Stimulated activated naive B cell treated with anti-CD40 and anti-IgM and Interleukin-4, amounts not matched to agents 10 μg/mL and 1 μg/mL and 100 μg/mL, for 72 hours (primary cell): ENCODE results near the gene NEK11.

Source experiments
- ATAC-seq, 2 donors: fragments of 150-1000 bp; cut with Tn5 transposase; replicated peaks; 2 replicates each; pipeline ENCODE4 v1.10.0; 2021; ENCODE audit warnings: moderate library complexity in 1 of 2
- DNase-seq: peaks from one replicate; pipeline ENCODE4 v3.0.0; 2021
- H3K27ac Mint-ChIP-seq: one replicate; pipeline ENCODE4 v1.8.0; 2022; ENCODE audit warnings: mild to moderate bottlenecking, mixed read lengths
- H3K27me3 Mint-ChIP-seq, 2 donors: one replicate each; pipeline ENCODE4 v1.8.0; 2022; ENCODE audit warnings: mixed read lengths in 2 of 2
- H3K36me3 Mint-ChIP-seq, 2 donors: one replicate each; pipeline ENCODE4 v1.8.0; 2022; ENCODE audit warnings: mixed read lengths in 2 of 2, mild to moderate bottlenecking in 1 of 2
- H3K4me1 Mint-ChIP-seq, 2 donors: one replicate each; pipeline ENCODE4 v1.8.0; 2022; ENCODE audit warnings: mixed read lengths in 2 of 2, mild to moderate bottlenecking in 1 of 2
- H3K4me3 Mint-ChIP-seq, 2 donors: one replicate each; pipeline ENCODE4 v1.8.0; 2022; ENCODE audit warnings: mild to moderate bottlenecking in 2 of 2, mixed read lengths in 2 of 2, moderate library complexity in 1 of 2
- H3K9me3 Mint-ChIP-seq, 2 donors: one replicate each; pipeline ENCODE4 v1.8.0; 2022; ENCODE audit warnings: mixed read lengths in 2 of 2, mild to moderate bottlenecking in 1 of 2

Gene NEK11

DNA sequence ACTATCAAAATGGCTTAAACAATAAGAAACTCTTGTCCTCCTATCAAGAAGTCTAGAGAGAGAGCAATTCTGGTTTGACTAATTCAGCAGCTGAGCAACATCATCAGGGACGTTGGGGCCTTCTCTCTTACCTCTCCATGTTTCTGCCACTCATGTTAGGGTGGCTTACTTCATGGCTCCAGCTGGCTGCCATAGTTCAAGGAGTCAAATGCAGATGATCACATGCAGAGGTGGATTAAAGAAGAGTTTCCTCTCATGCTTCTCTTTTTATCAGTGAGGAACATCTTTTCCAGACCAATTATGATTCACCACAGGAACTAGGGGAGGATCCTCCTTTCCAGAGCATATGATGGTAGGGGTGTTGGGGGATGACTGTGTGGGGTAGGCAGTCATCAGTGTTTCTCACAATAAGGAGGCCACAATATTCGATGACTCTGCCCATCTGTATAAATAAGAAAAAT is 45.5 kb downstream of the NEK11 start:
- Mint-ChIP-seq H3K4me1 (no peaks in the 10 kb centered on the region), H3K36me3 (no peaks in the 10 kb centered on the region), H3K4me3 (no peak overlapping the region), H3K27ac (no peak overlapping the region), H3K27me3 (peaks cover 0 to 4% of the 10 kb centered on the region in 2 donors), H3K9me3 (no peaks in the 10 kb centered on the region)
- no peak for ATAC-seq
- no peak for DNase-seq

DNA sequence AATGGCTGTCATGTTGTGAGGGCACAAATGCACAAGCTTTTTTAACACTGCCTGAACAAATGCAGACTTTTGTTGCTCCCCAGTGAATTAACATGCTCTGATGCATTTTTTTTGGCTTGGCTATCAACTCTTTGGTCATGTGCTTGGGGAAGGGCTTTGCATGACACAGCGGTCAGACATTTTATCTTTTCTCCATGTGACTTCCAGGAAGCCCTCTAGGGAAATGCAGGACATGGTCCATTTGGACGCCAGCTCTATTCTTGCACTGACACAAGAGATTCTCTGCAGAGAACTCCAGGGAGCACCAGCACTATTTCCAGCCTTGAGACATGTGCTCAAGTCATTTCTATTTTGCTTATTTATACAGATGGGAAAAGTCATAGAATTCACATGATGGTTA is 46.2 kb downstream of the NEK11 start:
- ATAC-seq (no peak), DNase-seq (no peak)
- Mint-ChIP-seq H3K4me3 (no peak overlapping the region), H3K36me3 (no peaks in the 10 kb centered on the region), H3K27me3 (peaks cover 0 to 4% of the 10 kb centered on the region in 2 donors), H3K27ac (no peak overlapping the region), H3K9me3 (no peaks in the 10 kb centered on the region), H3K4me1 (no peaks in the 10 kb centered on the region)

DNA sequence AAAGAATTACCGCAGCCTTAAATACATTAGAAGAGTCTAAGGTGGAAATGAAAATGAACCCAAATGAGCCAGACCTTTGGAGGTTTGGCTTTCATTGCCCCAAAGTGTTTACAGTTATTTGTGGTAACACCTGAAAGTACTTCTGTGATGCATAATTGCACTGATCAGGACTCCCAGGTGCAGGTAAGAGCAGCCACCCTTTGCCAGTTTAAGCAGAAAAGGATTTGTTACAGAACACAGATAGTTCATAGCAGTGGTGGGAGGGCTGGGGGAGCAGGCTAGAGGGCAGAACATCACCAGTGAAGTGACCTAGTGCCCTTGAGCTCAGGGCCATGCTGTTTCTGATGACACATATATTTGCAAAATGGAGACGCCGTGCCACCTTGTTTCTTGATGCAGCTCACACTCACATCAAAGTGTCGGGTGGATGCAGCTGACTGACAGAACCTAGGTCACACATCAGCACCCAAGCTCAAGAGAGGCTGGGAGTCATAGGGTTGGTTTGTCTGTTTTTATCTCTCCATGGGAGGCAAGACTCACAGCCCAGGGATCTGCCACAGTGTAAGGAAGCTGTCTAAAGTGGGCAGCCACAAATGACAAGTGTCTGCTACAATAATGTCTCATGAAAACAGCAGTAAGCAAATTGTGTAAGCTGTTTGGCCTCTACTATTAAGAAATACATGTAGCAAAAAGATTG is 49.1 kb downstream of the NEK11 start:
- ATAC-seq (peak in 1 of 2 donors; percentile 33), DNase-seq (no peak)
- Mint-ChIP-seq H3K4me3 (no peak overlapping the region), H3K27me3 (no peaks in the 10 kb centered on the region), H3K36me3 (no peaks in the 10 kb centered on the region), H3K27ac (no peak overlapping the region), H3K9me3 (no peaks in the 10 kb centered on the region), H3K4me1 (no peaks in the 10 kb centered on the region)

DNA sequence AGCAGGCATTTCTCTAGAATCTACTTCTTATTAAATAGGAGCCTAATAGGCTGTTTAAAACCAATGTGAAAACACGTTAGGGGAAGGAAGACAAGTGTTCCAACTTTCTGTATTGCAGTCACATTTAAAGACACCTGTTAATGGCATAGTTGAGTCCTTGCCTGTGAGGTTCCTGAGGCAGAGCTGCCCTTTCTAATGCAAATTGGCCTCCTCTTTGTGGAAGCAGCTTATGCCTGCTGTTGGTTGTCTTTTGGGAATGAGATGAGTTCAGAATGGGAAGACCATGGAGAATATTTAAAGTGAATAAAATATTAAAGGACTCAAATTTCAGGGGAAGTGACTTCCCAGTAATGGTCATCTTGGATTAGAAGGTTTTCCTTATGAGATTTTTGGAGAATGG is 51.2 kb downstream of the NEK11 start:
- H3K9me3 Mint-ChIP-seq: no peaks in the 10 kb centered on the region
- H3K27me3 Mint-ChIP-seq: no peaks in the 10 kb centered on the region
- H3K36me3 Mint-ChIP-seq: no peaks in the 10 kb centered on the region
- no peak overlapping the region for H3K4me3 Mint-ChIP-seq
- no peak overlapping the region for H3K27ac Mint-ChIP-seq
- no peaks in the 10 kb centered on the region for H3K4me1 Mint-ChIP-seq
- DNase-seq: no peak
- no peak for ATAC-seq

DNA sequence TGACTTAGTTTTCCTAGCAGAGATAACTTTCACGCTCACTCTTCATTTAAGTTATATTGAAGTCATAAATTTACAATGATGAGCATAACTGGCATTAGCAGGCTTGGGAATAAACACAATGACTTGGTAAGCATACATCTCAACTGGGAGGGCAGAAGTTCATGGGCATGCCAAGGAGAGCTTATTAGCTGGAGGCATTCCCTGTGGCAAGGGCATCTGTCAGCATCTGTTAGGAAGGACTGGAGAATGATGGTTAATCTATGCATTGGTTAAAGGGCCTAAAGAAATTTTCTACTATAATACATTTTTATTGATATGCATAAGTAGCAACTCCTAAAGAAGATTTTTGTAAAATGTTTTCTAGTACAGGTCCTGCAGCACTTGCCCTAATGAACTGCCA is 52.4 kb downstream of the NEK11 start:
- Mint-ChIP-seq H3K4me3 (no peak overlapping the region), H3K27me3 (no peaks in the 10 kb centered on the region), H3K4me1 (no peaks in the 10 kb centered on the region), H3K36me3 (no peaks in the 10 kb centered on the region), H3K9me3 (no peaks in the 10 kb centered on the region), H3K27ac (no peak overlapping the region)
- DNase-seq (no peak), ATAC-seq (no peak)

DNA sequence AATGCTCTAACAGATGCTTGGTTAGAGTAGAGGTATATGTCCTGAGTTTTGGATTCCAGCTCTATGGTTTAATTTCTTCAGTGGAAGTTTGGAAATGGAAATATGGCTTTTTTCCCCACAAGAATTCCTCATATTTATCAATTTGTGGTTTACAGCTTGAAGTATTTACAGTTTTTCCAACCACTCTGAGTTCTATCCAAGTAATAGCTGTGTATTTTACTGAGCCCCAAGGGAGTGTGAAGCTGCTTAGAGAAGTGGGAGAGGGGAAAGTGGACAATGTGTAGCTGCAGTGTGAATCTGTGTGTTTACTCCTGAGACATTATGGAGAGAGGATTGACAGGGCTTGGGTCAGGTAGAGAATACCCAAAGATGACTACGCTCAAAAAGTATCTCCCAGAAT is 54.5 kb downstream of the NEK11 start:
- no peak for ATAC-seq
- no peaks in the 10 kb centered on the region for H3K9me3 Mint-ChIP-seq

DNA sequence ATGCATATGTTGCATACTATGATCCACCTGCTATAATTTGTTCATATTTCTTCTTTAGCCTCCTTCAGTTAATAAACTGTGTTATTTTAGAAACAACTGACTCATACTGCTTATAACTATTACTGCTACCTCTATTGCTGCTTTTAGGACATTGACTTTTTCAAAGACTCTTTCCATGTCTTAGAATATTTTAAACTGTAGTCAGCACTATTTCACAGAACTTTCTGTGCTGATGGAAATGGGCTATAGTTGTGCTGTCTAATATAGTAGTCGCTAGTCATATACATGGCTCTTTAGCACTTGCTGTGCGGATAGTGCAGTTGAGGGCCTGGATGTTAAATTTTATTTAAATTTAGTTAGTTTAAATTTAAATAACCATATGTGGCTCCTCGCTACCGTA is 55.6 kb downstream of the NEK11 start:
- Mint-ChIP-seq H3K27me3 (no peaks in the 10 kb centered on the region), H3K9me3 (no peaks in the 10 kb centered on the region), H3K27ac (no peak overlapping the region)

More for the DNA sequence above, 54.5 kb downstream of the NEK11 start:
- Mint-ChIP-seq H3K4me3 (no peak overlapping the region), H3K27ac (no peak overlapping the region), H3K27me3 (no peaks in the 10 kb centered on the region), H3K4me1 (no peaks in the 10 kb centered on the region), H3K36me3 (no peaks in the 10 kb centered on the region)
- DNase-seq: no peak

DNA sequence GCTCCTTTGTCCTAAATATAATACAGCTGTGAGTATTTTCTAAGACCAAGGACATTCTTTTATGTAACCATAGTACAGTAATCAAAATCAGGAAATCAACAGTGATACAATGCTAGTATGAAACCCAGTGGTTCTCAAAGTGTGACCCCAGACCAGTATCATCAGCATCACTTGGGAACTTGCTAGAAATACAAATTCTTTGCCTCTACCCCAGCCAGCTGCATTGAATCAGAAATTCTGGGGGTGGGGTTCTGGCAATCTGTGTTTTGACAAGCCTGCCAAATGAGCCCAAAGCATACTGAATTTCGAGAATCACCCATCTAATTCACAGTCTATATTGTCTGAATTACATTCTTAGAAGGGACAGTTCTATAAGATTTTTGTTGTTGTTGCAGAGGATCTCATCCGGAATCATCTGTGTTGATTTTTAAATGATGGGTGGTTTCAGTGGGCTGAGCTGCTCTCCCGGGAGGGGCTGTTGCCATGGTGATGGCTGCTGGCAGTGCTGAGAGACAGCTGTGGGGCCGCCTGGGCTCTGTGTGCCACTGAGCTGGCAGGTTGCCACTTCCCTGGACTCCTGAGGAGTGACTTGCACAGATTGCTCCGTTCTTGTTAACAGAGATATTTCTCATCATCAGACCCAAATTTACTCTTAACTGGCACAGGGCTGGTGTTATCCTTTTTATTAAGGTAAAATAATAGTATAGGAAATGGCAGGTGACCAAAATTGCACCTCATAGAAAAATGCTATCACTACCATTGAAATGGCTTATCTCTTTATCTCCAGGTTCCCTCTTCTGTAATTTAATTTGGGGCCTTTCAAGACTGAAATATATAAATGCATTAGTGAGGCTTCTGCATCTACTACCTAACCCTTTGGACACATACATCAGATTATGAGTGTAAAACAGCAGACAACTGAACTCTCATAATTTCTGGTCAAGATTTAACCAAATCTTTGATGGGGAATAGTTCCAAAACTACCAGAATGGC is 56.5 kb downstream of the NEK11 start:
- Mint-ChIP-seq H3K4me3 (no peak overlapping the region), H3K27me3 (no peaks in the 10 kb centered on the region), H3K27ac (no peak overlapping the region), H3K36me3 (no peaks in the 10 kb centered on the region), H3K4me1 (no peaks in the 10 kb centered on the region), H3K9me3 (no peaks in the 10 kb centered on the region)
- no peak for DNase-seq
- no peak for ATAC-seq

More for the DNA sequence above, 55.6 kb downstream of the NEK11 start:
- no peaks in the 10 kb centered on the region for H3K36me3 Mint-ChIP-seq
- ATAC-seq (no peak), DNase-seq (no peak)
- no peak overlapping the region for H3K4me3 Mint-ChIP-seq
- H3K4me1 Mint-ChIP-seq: no peaks in the 10 kb centered on the region

DNA sequence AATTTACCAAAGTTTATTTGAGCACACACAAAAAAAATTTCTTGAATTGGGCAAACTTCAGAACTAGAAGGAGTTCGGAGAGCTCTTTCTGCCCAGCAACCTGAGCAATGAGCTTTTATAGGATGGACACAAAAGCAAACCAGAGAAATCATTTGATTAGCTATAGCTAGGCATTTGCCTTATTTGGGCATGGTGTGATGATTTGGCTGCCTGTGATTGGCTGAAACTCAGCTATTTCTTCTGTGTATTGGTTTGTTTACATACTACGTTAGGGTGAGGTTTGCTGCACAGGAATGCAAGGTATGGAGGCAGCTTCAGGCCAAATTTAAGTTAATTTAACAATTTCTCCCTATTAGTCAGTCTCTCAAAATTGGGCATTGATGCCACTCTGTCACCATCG is 65.1 kb downstream of the NEK11 start:
- Mint-ChIP-seq H3K27ac (no peak overlapping the region), H3K9me3 (no peaks in the 10 kb centered on the region), H3K36me3 (no peaks in the 10 kb centered on the region), H3K4me3 (no peak overlapping the region), H3K27me3 (peaks cover 0 to 5% of the 10 kb centered on the region in 2 donors), H3K4me1 (no peaks in the 10 kb centered on the region)
- ATAC-seq: no peak
- DNase-seq: no peak

DNA sequence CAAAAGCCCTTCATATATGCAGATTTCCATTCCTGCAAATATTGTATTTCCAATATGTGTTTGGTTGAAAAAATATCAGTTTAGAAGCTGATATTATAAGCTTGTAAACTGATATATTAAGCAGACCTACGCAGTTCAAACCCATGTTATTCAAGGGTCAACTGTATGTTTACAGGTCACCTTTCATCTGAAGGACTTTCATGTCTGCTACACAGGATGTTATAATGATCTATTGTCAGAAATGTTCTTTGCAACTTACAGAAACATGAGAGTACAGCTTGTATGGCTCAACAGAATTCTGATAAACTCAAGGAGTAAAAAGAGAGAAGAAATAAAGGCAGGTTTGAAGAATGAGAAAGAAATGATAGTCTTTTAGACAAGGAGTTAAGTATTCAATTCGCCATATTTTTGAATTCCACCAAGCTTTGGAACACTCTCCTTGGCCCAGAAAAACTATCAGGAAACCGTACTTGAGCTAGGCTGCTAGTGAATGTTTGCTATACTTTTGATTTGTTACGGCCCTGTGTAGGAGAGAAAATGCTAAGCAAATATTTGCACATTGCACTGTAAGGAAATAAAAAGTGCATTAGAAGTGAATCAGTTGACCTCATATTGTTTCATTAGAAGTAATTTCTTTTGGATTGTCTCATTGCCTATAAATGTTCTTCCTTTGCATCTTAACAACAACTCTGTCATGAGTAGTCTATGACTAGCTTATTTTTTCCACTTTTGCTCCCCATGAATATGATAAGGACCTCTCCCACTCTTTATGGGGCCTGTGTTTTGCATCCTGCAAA is 81.2 kb downstream of the NEK11 start:
- peaks cover 4 to 7% of the 10 kb centered on the region in 2 donors for H3K9me3 Mint-ChIP-seq
- no peaks in the 10 kb centered on the region for H3K27me3 Mint-ChIP-seq
- no peak for ATAC-seq
- no peaks in the 10 kb centered on the region for H3K4me1 Mint-ChIP-seq
- H3K36me3 Mint-ChIP-seq: peaks cover 0 to 4% of the 10 kb centered on the region in 2 donors
- no peak overlapping the region for H3K27ac Mint-ChIP-seq
- no peak overlapping the region for H3K4me3 Mint-ChIP-seq
- DNase-seq: no peak

DNA sequence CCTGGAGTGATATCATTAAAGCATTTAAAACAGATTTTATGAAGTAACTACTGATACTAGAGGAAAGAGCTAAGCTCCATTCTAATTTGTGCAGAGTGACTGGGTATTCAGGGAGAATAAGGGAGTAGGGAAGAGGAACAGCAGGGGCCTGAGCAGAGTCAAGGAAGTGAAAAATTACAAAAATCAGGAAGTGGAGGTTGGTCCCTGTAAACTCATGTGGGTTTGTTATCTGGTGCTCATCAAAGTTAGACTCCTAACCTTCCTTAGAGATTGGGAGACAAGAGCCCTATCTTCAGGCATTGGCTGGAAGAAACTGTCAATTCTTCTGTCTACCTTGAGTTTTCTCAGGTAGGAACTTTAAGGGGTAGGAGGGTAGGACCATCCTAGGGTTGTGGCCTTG is 82.5 kb downstream of the NEK11 start:
- no peaks in the 10 kb centered on the region for H3K27me3 Mint-ChIP-seq
- H3K9me3 Mint-ChIP-seq: peaks cover 2 to 4% of the 10 kb centered on the region in 2 donors
- no peaks in the 10 kb centered on the region for H3K36me3 Mint-ChIP-seq
- DNase-seq (no peak), ATAC-seq (no peak)
- H3K4me1 Mint-ChIP-seq: no peaks in the 10 kb centered on the region
- H3K27ac Mint-ChIP-seq: no peak overlapping the region
- H3K4me3 Mint-ChIP-seq: no peak overlapping the region

DNA sequence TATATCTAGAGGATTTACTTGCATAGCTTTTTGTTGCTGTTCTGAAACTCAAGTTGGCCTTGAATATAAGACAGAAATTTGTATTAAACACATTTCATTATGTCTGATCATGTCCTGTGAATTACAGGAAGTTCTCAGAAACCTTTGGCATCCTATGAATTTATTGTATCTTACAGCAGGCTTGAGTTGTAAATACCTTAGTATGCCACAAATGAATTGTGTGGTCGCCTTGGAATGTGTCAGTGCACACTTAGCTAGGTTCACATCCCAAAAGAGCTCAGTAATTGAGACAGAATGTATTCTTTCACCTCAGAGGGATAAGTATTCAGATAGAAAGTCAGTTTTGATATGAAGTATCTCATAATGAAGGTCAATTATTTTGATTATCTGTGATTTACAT is 83.4 kb downstream of the NEK11 start:
- ATAC-seq (no peak), DNase-seq (no peak)
- Mint-ChIP-seq H3K4me3 (no peak overlapping the region), H3K4me1 (no peaks in the 10 kb centered on the region), H3K36me3 (no peaks in the 10 kb centered on the region), H3K9me3 (peaks cover 0 to 2% of the 10 kb centered on the region in 2 donors), H3K27me3 (no peaks in the 10 kb centered on the region), H3K27ac (no peak overlapping the region)

DNA sequence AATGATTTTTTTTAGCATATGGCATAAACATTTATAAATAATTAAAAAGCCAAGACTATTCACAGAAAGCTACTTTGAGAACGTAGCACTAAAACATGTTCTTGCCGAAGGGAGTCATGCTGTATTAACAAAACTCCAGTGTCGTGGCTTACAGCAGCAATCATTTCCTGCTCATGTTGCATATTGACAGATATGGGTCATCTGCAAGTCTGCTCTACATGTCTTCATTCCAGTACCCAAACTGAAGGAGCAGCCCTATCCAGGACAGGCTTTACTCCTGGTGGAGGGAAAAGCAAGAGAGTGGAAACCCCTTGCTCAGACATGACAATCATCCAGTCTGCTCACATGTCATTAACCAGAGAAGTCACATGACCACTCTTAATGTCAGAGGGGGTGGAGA is 87.6 kb downstream of the NEK11 start:
- H3K36me3 Mint-ChIP-seq: no peaks in the 10 kb centered on the region
- no peak overlapping the region for H3K27ac Mint-ChIP-seq

DNA sequence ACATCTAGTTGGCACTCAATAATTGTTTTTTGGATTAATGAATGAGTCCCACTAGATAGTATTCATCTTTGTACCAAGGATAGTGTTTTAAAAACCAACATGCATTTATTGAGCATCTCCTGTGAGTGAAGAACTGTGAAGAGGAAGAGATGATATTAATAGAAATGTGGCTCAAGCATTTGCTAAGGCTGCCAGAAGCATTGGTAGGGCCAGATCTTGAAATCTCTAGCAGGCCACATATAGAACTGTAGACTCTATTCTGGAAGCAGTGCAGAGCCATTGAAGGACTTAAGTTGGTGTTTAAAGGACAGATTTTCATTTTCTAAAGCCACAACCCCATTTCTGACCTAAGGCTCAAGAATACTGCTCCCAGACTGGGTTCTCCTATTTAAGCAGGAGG is 99.0 kb downstream of the NEK11 start:
- ATAC-seq (no peak), DNase-seq (no peak)
- no peak overlapping the region for H3K4me3 Mint-ChIP-seq
- no peak overlapping the region for H3K27ac Mint-ChIP-seq
- H3K9me3 Mint-ChIP-seq: peaks cover 10 to 16% of the 10 kb centered on the region in 2 donors
- H3K36me3 Mint-ChIP-seq: peaks cover 3 to 7% of the 10 kb centered on the region in 2 donors
- peaks cover 5 to 12% of the 10 kb centered on the region in 2 donors for H3K27me3 Mint-ChIP-seq
- H3K4me1 Mint-ChIP-seq: no peaks in the 10 kb centered on the region

More for the DNA sequence above, 87.6 kb downstream of the NEK11 start:
- H3K4me1 Mint-ChIP-seq: no peaks in the 10 kb centered on the region
- no peak overlapping the region for H3K4me3 Mint-ChIP-seq
- peaks cover 5 to 10% of the 10 kb centered on the region in 2 donors for H3K9me3 Mint-ChIP-seq
- ATAC-seq: no peak
- no peaks in the 10 kb centered on the region for H3K27me3 Mint-ChIP-seq
- DNase-seq: no peak
